LNCaP clone FGC (cell line): ENCODE measurements around the gene TSC22D1.

ENCODE experiments used
- DNase-seq: peaks from one replicate; pipeline ENCODE4 v3.0.0-alpha.2; 2011; ENCODE audit warnings: low read depth
- H3K4me3 ChIP-seq: 2 replicates; pipeline ENCODE4 v1.5.1; 2011; ENCODE audit warnings: mild to moderate bottlenecking, low read depth, low read length, control low read depth
- TF ChIP-seq, protein P1 (sequence below): IDR thresholded peaks from 2 replicates; pipeline ENCODE4 v1.5.1; 2012; ENCODE audit warnings: mild to moderate bottlenecking; ENCODE audit not compliant: control insufficient read depth, insufficient read depth; ENCODE audit errors: extremely low read depth

Gene TSC22D1

DNA sequence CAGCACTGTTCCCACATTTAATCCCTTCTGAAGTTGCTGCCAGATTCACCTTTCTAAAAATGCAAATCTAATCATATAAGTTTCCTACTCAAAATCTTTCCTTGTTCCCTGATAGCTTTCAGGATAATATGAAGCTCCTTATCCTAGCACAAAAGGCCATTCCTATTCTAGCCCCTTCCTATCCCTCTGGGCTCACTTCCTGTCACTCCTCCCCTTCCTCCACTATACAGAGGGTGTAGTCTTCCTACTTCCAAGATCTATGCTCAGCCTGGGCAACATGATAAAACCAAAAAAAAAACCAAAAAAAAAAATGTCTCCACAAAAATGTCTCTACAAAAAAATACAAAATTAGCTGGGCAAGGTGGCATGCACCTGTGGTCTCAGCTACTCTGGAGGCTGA, 78.3 kb downstream of the TSC22D1 start:
- no peak for DNase-seq
- no peak overlapping the region for H3K4me3 ChIP-seq
- TF ChIP-seq, protein P1, sequence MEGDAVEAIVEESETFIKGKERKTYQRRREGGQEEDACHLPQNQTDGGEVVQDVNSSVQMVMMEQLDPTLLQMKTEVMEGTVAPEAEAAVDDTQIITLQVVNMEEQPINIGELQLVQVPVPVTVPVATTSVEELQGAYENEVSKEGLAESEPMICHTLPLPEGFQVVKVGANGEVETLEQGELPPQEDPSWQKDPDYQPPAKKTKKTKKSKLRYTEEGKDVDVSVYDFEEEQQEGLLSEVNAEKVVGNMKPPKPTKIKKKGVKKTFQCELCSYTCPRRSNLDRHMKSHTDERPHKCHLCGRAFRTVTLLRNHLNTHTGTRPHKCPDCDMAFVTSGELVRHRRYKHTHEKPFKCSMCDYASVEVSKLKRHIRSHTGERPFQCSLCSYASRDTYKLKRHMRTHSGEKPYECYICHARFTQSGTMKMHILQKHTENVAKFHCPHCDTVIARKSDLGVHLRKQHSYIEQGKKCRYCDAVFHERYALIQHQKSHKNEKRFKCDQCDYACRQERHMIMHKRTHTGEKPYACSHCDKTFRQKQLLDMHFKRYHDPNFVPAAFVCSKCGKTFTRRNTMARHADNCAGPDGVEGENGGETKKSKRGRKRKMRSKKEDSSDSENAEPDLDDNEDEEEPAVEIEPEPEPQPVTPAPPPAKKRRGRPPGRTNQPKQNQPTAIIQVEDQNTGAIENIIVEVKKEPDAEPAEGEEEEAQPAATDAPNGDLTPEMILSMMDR, result no peak

DNA sequence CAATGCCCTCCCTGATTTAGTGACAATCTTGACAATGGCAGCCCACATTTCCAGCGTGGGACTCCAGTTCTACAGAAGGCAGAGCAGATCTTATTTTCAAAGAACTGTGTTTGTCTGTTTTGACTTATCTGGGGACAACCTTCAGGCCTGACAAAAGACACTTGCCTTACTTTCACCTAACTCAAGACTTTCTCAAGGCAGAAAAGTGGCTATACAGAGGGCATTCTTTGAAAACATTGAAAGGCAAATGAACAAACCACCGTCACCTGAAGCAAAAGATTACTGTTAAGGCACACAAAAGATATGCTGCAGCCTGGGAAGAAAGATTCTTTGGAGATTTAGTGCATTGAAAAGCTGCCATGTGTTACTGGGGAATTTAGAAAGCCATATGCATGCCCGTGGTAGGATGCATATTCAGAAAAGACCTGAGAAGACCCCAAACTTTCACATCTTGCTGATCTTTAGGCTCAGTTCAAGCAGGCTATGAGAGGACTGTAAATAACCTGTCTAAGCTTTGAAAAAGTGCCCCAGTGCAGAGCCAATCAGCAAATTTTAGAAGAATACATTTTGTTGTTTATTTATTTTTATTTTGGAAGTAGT, 82.8 kb downstream of the TSC22D1 start:
- no peak for DNase-seq
- no peak overlapping the region for H3K4me3 ChIP-seq
- TF ChIP-seq, protein P1, result no peak

DNA sequence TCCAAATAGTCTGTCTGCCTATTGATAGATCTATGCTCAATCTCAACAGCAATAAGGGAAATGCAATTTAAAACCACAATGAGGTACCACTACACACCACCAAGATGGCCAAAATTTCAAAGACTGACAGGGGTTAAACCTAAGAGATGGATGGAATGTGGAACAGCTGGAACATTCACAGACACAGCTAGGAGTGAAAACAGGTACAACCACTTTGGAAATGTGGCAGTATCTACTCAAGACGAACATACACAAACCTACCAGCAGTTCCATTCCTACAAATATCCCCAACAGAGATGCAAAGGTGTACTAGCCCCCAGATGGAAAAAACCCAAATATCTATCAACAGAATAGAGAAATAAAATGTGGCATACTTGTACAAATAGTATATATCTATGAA, 86.4 kb downstream of the TSC22D1 start:
- no peak overlapping the region for H3K4me3 ChIP-seq
- TF ChIP-seq, protein P1, result no peak
- no peak for DNase-seq

DNA sequence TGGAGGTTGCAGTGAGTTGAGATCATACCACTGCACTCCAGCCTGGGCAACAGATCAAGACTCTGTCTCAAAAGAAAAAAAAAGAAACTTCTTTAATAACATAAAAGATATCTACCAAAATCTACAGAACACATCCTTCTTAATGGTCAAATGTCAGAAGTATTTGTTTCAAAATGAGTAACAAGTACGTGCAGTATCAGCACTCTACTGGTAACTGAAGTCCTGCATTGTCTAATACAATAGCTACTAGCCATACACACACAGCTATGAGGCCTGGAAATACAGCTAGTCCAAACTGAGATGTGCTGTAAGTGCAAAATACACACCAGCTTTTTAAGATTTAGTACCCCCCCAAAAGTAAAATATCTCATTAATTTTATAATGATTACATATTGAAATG, 88.1 kb downstream of the TSC22D1 start:
- no peak overlapping the region for H3K4me3 ChIP-seq
- no peak for DNase-seq
- TF ChIP-seq, protein P1, result no peak

DNA sequence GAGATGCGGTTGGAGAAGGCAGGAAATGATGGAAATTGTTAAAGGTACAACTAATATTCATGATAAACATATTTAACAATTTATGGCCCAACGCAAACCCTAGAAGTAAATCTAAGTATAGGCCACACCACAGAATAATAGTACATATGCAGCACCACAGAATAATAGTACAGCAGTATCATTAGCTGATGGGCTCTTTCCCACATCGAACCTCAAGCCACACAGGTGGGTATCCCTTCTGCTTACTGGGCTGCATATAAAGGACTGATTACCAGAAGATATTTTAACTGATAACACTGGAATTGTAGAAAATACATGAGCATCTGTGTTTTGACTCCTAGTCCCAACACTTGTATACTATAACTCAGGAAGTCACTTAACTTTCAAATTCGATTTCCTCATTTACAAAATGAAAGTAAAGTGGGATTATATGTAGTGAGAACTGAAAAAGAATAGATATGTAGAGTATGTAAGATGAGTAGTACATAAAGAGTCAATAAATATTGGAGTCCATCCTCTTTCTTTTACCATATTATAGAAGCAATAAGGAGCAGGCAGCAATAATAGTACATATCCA, 91.5 kb downstream of the TSC22D1 start:
- no peak overlapping the region for H3K4me3 ChIP-seq
- DNase-seq, result no peak
- TF ChIP-seq, protein P1, result no peak

DNA sequence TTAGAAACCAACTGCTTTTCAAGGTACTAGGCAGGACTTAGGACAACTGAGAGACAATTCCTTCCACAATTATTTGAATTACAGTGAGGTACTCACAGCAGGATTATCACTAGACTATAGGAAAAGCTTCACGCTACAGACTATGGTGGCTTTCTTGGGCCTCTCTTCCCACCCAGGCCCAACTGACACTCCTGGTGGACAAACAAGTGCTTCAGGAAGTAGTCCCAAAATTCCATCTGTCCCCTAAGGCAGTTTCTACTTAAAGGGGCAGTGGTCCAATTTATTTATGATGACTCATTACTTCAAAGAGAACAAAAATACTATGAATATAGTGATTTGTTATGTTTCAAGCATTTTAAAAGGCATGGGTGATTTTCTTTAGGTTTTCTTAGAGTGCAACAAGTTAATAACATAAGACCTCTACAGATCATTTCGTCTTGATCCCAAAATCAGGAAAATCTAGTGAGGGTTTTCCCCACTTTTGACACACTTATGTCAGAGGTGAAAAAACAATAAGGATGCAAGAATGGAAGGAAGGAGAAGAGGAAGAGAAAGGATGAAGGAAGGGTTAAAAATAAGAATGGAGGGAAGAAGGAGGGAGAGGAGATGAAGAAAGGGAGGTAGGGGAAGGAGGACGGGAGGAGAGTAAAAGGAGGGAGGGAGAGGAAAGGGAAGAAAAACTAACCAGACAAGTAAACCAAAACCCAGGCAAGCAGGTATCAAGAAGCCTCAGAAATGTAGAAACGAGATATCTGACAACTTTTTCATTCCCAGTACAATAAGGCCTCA, 101.8 kb downstream of the TSC22D1 start:
- DNase-seq, result no peak
- TF ChIP-seq, protein P1, result no peak
- H3K4me3 ChIP-seq, result no peak overlapping the region
